ENCODE measurements around the gene ZNF629.
"Not testable (repeated sequence)": the region's sequence is repeated elsewhere in the genome, so short reads cannot be mapped to it uniquely, and the experiment has no call there.

The ZNF629 gene

DNA sequence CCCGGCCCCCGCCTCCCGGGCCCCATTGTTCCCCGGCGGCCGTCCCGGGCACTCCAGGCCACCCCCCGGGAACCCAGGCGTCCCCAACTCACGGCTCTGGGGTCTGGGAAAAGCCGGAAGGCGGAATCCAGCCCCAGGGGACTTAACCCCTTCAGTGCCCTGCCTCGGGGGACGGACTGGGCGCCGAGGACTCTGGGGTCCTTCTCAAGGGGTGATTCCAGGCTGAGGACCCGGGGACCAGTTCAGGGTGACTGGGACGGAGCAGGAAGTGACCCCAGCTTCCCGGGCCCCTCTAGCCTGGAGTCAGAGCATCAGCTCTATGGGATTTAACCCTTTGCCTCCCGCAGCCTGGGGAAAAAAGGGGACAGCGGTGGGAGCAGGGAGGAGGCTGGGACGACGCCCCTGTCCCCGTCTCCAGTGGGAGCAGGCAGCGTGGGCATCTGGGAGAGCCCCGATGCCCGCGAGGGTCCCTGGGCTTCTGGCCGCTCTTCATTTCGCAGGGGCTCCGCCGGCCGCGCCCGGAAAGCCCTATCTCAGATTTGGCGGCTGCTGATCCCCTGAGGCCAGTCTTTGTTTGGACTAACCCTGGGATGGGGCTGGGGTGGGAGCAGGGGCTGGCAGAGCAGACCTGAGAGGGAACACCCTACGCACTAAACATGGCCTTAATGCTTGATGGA is at the start of gene ZNF629:
Gene ZNF629, minus strand, starts transcription at position 270 of the 677 bp plus-strand sequence. CDS start 2,723 bp downstream, outside the sequence.
- DNase-seq, result peak; percentile 82

GRCh38 chr16:30834130-30834740 is 47.2 kb upstream of the ZNF629 start:
- no peak for DNase-seq

- no peak for DNase-seq
These were observed 43.0 kb upstream of the ZNF629 start for GRCh38 chr16:30830072-30830417.

DNA sequence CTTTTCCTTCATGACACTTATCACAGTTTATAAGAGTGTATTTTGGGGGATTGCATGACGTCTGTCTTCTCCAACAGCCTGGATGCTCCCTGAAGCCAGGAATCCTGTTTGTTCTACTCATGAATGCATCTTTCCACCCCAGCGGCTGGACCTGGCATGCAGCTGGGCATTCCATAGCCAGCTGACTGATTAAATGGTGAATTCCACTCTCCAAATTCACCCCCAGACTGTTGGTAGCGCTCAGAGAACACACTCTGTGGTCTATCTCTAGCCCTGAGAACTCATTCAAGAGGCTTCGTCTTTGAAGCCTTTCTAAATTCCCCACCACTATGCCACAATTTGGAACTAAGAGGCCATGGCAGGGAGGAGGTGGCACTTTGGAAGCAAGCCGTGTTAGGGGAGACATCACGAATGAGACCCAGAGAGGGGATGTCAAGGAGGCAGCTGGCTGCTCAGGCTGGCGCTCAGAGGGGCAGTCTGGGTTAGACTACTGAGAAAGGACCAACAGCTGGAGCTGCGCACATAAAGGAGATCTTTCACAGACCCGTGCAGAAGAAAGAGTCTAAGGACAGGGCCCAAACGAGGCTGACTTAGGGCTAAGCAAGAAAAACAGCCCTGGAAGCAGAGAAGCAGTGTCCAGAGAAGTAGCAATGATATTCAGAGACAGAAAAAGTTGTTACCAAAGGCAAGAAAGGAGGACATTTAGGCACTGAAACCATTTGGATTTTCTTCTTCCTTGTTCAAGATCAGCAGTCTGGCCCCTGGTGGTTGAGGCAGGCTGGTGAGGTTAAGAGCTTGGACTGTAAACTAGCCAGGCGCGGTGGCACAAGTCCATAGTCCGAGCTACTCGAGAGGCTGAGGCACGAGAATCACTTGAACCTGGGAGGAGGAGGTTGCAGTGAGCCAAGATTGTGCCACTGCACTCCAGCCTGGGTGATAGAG is 42.4 kb upstream of the ZNF629 start:
- no peak for DNase-seq

- no peak for DNase-seq
These were observed 34.9 kb upstream of the ZNF629 start for GRCh38 chr16:30821891-30822290.

- not testable (repeated sequence) for DNase-seq
These were observed 34.4 kb upstream of the ZNF629 start for GRCh38 chr16:30821441-30821840.

DNA sequence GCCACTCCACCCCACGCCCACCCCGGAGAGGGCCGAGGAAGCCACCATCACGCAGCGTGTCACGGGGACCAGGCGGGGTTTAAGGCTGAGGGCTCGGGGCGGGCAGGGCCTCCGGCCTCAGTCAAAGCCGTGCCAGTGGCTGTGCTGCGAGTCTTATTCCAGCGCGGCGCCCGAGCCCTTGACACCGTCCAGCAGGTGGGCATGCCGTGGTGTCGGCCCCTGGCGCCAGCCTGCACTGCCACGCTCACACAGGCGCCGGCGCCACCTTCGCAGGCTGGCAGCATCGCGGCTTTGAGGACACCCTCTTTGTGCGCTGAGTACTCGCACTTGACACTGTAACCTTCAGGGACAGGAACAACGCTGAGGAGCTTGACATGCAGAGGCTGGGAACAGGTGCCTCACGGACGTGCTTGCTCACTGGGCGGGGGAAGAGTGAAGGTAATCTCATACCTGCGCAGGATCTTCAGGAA is 34.0 kb upstream of the ZNF629 start:
- DNase-seq, result no peak

DNA sequence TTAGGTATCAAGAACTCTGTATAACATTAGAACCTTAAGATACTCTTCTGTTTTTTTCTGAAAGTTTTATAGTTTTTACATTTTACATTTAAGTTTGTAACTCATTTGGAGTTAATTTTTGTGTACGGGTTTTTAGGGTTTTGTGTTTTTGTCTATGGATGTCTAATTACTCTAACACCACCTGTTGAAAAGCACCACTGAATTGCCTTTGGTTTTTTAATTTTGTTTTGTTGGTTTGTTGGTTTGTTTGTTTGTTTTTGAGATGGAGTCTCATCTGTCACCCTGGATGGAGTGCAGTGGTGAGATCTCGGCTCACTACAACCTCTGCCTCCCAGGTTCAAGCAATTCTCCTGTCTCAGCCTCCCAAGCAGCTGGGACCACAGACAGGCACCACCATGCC is 29.8 kb upstream of the ZNF629 start:
- DNase-seq, result no peak

DNA sequence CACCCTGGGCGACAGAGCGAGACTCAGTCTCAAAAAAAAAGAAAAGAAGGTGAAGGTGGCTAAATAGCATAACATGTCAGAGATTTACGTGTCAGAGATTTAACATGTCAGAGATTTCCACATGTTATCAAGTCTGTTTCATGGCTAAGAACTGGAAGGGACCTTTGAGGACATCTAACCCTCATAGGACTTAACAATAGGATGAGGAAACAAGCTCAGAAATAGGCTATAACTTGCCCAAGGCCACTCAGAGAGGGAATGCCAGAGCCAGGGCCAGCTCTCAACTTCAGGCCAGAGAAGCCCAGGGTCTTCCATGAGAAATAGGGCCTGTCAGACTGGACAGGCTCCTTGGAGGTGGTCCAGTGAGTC is 26.8 kb upstream of the ZNF629 start:
- no peak for DNase-seq

GRCh38 chr16:30809675-30810074 is 22.7 kb upstream of the ZNF629 start:
- not testable (repeated sequence) for DNase-seq

DNA sequence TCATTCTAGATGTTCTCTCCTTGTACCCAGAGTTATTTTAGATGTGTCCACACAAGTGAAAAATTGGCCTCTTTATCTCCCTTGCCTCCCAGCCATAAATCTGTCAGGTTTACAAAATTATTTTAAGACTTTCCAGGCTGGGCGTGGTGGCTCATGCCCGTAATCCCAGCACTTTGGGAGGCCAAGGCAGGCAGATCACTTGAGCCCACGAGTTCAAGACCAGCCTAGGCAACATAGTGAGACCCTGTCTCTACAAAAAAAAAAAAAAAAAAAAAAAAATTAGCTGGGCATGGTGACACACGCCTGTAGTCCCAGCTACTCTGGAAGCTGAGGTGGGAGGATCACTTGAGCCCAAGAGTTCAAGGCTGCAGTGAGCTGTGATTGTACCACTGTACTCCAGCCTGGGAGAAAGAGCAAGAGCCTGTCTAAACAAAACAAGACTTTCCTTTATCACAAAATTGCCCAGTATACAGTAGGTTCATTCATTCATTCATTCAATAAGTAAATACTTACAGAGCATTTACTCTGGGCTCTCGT is 22.0 kb upstream of the ZNF629 start:
- not testable (repeated sequence) for DNase-seq

- DNase-seq, result no peak
These were observed 21.1 kb upstream of the ZNF629 start for GRCh38 chr16:30808146-30808545.

GRCh38 chr16:30805370-30806169 is 18.6 kb upstream of the ZNF629 start:
- peak; percentile 86 for DNase-seq

DNA sequence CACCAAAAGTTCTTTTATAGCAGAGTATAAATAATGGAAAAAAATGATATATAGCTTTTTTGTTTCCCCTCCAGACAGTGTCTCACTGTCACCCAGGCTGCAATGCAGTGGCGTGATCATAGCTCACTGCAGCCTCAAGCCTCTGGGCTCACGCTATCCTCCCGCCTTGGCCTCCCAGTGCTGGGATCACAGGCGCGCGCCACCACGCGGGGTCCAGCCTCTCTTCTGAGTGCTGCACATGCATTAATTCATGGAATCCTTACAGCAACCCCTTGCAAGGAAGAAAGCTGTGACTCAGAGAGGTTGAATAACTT is 18.0 kb upstream of the ZNF629 start:
- DNase-seq, result no peak

- no peak for DNase-seq
These were observed 15.9 kb upstream of the ZNF629 start for GRCh38 chr16:30802936-30803335.

DNA sequence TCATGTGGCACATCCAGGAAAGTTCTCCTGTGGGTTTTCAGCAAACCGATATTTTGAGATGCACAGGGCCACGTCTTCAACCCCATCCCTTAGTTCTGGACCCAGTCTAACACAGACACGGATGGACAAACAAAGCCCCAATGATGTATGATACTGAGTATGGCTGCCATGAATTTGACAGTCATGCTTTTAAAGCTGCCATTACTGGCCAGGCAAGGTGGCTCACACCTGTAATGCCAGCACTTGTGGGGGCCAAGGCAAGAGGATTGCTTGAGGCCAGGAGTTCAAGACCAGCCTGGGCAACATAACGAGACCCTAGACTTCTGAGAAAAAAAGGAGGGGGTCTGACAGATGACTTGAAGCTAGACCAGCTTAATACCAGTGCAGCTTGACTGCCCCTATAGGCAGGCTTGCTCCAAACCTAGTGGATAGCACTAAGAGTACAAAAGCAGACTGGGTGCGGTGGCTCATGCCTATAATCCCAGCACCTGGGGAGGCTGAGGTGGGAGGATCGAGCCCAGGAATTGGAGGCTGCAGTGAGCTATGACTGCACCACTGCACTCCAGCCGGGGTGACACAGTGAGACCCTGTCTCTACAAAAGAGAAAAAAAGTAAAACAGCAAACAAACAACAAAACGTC is 10.8 kb upstream of the ZNF629 start:
- no peak for DNase-seq

- no peak for DNase-seq
These were observed 7.6 kb upstream of the ZNF629 start for GRCh38 chr16:30794634-30795033.

DNA sequence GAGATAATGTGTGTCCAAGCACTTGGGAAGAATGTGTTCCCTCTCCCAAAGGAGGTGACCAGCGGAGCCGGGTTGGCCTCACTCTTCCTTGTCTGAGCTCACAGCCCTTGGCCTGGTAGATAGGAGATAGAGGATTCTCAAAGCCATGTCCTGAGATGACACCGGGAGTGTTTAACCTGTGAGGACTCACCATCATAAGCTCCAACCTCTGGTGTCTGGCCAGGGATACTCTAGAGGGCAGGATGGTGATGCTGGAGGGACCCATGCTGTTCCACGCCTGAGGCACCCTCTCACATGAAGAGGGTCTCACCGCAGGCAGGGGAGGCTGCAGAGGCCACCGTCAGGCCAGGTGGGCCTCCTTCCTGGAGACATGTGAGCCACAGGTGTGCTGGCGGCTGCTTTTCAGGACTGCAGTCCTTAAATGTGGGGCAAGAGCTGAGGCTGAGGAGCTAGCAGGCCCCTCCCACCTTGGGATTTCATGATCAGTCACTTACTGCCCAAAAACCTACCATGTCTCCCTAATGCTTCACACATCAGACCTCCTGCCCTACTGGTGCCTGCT is 6.6 kb upstream of the ZNF629 start:
- no peak for DNase-seq

- DNase-seq, result no peak
These were observed 791 bp upstream of the ZNF629 start for GRCh38 chr16:30787613-30788378.

DNA sequence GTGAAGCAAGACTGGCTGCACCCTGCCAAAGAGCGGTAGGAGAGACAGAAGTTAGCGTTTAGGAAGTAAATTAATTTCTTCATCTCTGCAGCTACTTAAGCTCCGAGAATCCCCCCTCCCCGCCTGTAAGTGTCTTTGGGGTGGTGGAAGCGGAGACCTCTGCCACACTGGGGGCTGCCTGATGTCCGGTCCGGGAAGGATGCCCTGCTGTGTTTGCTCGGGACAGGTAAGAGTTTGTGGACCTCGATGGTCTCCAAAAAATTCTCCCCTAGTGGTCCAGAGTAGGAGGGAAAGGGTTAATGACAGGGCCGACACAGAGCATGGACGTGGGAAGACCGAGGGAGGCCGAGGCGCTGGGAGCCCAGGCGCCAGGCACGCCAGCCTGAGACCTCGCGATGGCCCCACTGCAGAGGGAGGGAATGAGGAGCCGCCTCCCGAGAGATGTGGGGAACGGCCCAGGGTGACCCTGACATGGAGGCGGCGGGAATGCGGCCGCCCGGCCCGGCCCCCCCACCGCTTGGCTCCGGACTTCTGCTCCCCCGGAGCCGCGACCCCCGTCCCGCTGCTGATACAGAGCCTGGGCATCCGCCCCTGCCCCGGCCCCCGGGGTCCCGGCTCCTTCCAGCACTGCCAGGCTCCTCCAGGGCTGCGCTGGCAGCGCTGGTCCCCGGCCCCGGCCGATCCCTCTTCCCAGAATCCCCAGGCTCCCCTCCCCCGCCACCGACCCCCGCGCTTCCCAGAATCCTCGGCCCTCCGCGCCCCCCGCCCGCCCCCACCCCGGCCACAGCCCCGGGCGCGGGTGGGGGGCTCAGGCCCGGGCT is 680 bp downstream of the ZNF629 start:
- DNase-seq, result no peak
